HCT116 (cell line): ENCODE data around the gene SLC25A4. TPM values are rescaled to one million over a fixed set of nuclear protein-coding genes. Genes with fewer than 3 reads are reported as not detected.
A peak's percentile ranks its signal among the peaks of the same experiment; 100 is the strongest.

Experiments used
- ATAC-seq: fragments of 200-7000 bp; cut with Tn5 transposase; 2 replicates; pipeline ENCODE4 v1.9.1; 2020; ENCODE audit warnings: mild to moderate bottlenecking, moderate library complexity
- BruUV-seq: library from RNA; stranded (reverse); fragments of 400-500 nt; replicated peaks from 2 replicates; lab custom pipeline; 2021; lab: Mats Ljungman, UMichigan
- CTCF ChIA-PET: fragments of 300-600 bp; sonication (Branson Sonifier 250); formaldehyde crosslinking; loops from one replicate; lab custom pipeline; 2021; ENCODE audit warnings: antibody characterized with exemption; lab: Charles Lee
- POLR2A ChIA-PET: fragments of 300-600, 350-600 bp; sonication (Branson Sonifier 250); formaldehyde crosslinking; loops from one replicate; lab custom pipeline; 2021; ENCODE audit warnings: antibody characterized with exemption; lab: Charles Lee
- RAD21 ChIA-PET, 2 experiments: fragments of 300-600 bp; sonication (Branson Sonifier 250); formaldehyde crosslinking; loops; one replicate each; lab custom pipeline; 2023; ENCODE audit warnings: low total read pairs in 2 of 2; ENCODE audit not compliant: uncharacterized antibody in 2 of 2, unreplicated experiment in 2 of 2, low non-redundant PET in 1 of 2; lab: Charles Lee
- DNase-seq: peaks from one replicate; pipeline ENCODE4 v3.0.0-alpha.2; 2010; ENCODE audit warnings: low read depth, low spot score
- H2AFZ ChIP-seq: fragments of 200-600 bp; shearing (Covaris generic), sonication (generic); 2 replicates; pipeline ENCODE4 v1.6.1; 2017; ENCODE audit warnings: low read depth, mixed run types, mixed read lengths, antibody characterized with exemption, low read length; ENCODE audit not compliant: poor library complexity, severe bottlenecking
- H3K27ac ChIP-seq: 2 replicates; pipeline ENCODE4 v1.5.1; 2012; ENCODE audit warnings: low read depth, low read length
- H3K27me3 ChIP-seq: fragments of 200-600 bp; sonication (generic); 2 replicates; pipeline ENCODE4 v1.6.1; 2016; ENCODE audit warnings: mixed run types, low read length, mixed read lengths; ENCODE audit not compliant: insufficient read depth
- H3K36me3 ChIP-seq, 2 experiments: fragments of 200-500 bp in 1 of 2; fragments of 200-600 bp in 1 of 2; sonication (Bioruptor generic) in 1 of 2; sonication (generic) in 1 of 2; 2 replicates each; pipeline versions ENCODE4 v1.5.1 to v1.6.1; 2014 to 2016; ENCODE audit warnings: low read length in 2 of 2, inconsistent platforms in 1 of 2, mixed read lengths in 1 of 2, mixed run types in 1 of 2; ENCODE audit not compliant: insufficient read depth in 2 of 2, control insufficient read depth in 1 of 2
- H3K4me1 ChIP-seq, 2 experiments: fragments of 200-600 bp in 1 of 2; sonication (generic) in 1 of 2; 2 replicates each; pipeline versions ENCODE4 v1.5.1 to v1.6.1; 2012 to 2017; ENCODE audit warnings: low read length in 2 of 2, inconsistent platforms in 1 of 2, mild to moderate bottlenecking in 1 of 2, mixed read lengths in 1 of 2, mixed run types in 1 of 2, moderate library complexity in 1 of 2; ENCODE audit not compliant: insufficient read depth in 2 of 2, control insufficient read depth in 1 of 2
- H3K4me2 ChIP-seq: fragments of 200-600 bp; sonication (generic); 2 replicates; pipeline ENCODE4 v1.6.1; 2017; ENCODE audit warnings: mixed run types, low read length, mixed read lengths
- H3K4me3 ChIP-seq, 2 experiments: fragments of 200-600 bp in 1 of 2; sonication (generic) in 1 of 2; replicated peaks in 1 of 2; 2 replicates each; pipeline ENCODE4 v1.5.1; 2011 to 2016; ENCODE audit warnings: low read length in 2 of 2, control low read depth in 1 of 2, low read depth in 1 of 2, mild to moderate bottlenecking in 1 of 2, mixed read lengths in 1 of 2, mixed run types in 1 of 2
- H3K79me2 ChIP-seq: fragments of 200-600 bp; sonication (generic); 2 replicates; pipeline ENCODE4 v1.6.1; 2017; ENCODE audit warnings: mild to moderate bottlenecking, mixed run types, low read length, moderate library complexity, mixed read lengths; ENCODE audit not compliant: insufficient read depth
- H3K9ac ChIP-seq: fragments of 200-600 bp; sonication (generic); 2 replicates; pipeline ENCODE4 v1.6.1; 2016; ENCODE audit warnings: low read length, mixed read lengths
- H3K9me2 ChIP-seq: fragments of 200-600 bp; sonication (generic), shearing (Covaris generic); 2 replicates; pipeline ENCODE4 v1.6.1; 2017; ENCODE audit warnings: mixed run types, mild to moderate bottlenecking, moderate library complexity; ENCODE audit not compliant: insufficient read depth
- H3K9me3 ChIP-seq, 2 experiments: fragments of 200-500 bp in 1 of 2; fragments of 200-600 bp in 1 of 2; sonication (Bioruptor generic) in 1 of 2; sonication (generic) in 1 of 2; 2 replicates each; pipeline ENCODE4 v1.6.1; 2014 to 2017; ENCODE audit warnings: low read length in 2 of 2, mixed read lengths in 2 of 2, inconsistent platforms in 1 of 2, low read depth in 1 of 2, mild to moderate bottlenecking in 1 of 2, mixed run types in 1 of 2, moderate library complexity in 1 of 2; ENCODE audit not compliant: control insufficient read depth in 1 of 2, insufficient read depth in 1 of 2
- H4K20me1 ChIP-seq: fragments of 200-600 bp; sonication (generic), shearing (Covaris generic); 2 replicates; pipeline ENCODE4 v1.6.1; 2017; ENCODE audit warnings: mixed run types, mild to moderate bottlenecking, moderate library complexity; ENCODE audit not compliant: insufficient read depth
- CEBPB ChIP-seq: IDR thresholded peaks from 2 replicates; pipeline ENCODE4 v1.6.1; 2012; ENCODE audit warnings: low read depth
- EGR1 ChIP-seq: IDR thresholded peaks from 2 replicates; pipeline ENCODE4 v1.6.1; 2012; ENCODE audit warnings: low read depth
- ELF1 ChIP-seq: IDR thresholded peaks from 2 replicates; pipeline ENCODE4 v1.6.1; 2012; ENCODE audit warnings: low read depth, borderline replicate concordance
- EZH2 ChIP-seq: fragments of 200-600 bp; sonication (generic); IDR thresholded peaks from 2 replicates; pipeline ENCODE4 v1.6.1; 2017; ENCODE audit warnings: antibody characterized with exemption, mixed run types
- EZH2phosphoT487 ChIP-seq: fragments of 200-600 bp; IDR thresholded peaks from 2 replicates; pipeline ENCODE4 v1.6.1; 2018; ENCODE audit warnings: antibody characterized with exemption, borderline replicate concordance
- FOSL1 ChIP-seq: IDR thresholded peaks from 2 replicates; pipeline ENCODE4 v1.6.1; 2012; ENCODE audit warnings: low read depth
- POLR2A ChIP-seq: IDR thresholded peaks from 2 replicates; pipeline ENCODE4 v1.7.0; 2011; ENCODE audit warnings: borderline replicate concordance; ENCODE audit not compliant: insufficient read depth, insufficient read length; ENCODE audit errors: extremely low read depth
- POLR2AphosphoS5 ChIP-seq: IDR thresholded peaks from 2 replicates; pipeline ENCODE4 v1.6.1; 2011; ENCODE audit warnings: mild to moderate bottlenecking, low read depth, low read length, moderate library complexity
- RAD21 ChIP-seq: IDR thresholded peaks from 2 replicates; pipeline ENCODE4 v1.6.1; 2012; ENCODE audit warnings: low read depth, mild to moderate bottlenecking
- SIN3A ChIP-seq: IDR thresholded peaks from 2 replicates; pipeline ENCODE4 v1.6.1; 2012; ENCODE audit warnings: low read depth
- SRF ChIP-seq: IDR thresholded peaks from 2 replicates; pipeline ENCODE4 v1.6.1; 2012; ENCODE audit warnings: low read depth
- TCF7L2 ChIP-seq: IDR thresholded peaks from 2 replicates; pipeline ENCODE4 v1.7.0; 2011; ENCODE audit warnings: borderline replicate concordance, inconsistent platforms; ENCODE audit not compliant: insufficient read depth, insufficient read length; ENCODE audit errors: extremely low read depth
- YY1 ChIP-seq: IDR thresholded peaks from 2 replicates; pipeline ENCODE4 v1.6.1; 2011; ENCODE audit warnings: low read length, low read depth, moderate library complexity, mild to moderate bottlenecking; ENCODE audit not compliant: insufficient replicate concordance; ENCODE audit errors: extremely low read depth
- ZFX ChIP-seq: fragments of 450-650 bp; IDR thresholded peaks from 2 replicates; pipeline ENCODE4 v1.6.1; 2017
- ZNF274 ChIP-seq: fragments of 200-500 bp; sonication (Bioruptor generic); IDR thresholded peaks from 2 replicates; pipeline ENCODE4 v1.6.1; 2014; ENCODE audit warnings: mild to moderate bottlenecking, low read depth, low read length, inconsistent platforms
- intact Hi-C: fragments of 100-400 bp; cut with micrococcal nuclease; formaldehyde crosslinking; loops from 2 replicates; pipeline ENCODE4 v1.10.0; 2022
- total RNA-seq: library from RNA; stranded (reverse); gene quantifications from one replicate; pipeline ENCODE4 v1.2.1, GENCODE V29; 2021; ENCODE audit not compliant: unreplicated experiment
- TF ChIP-seq, protein P1 (sequence below): IDR thresholded peaks from 2 replicates; pipeline ENCODE4 v1.6.1; 2012
- TF ChIP-seq, protein P2 (sequence below): IDR thresholded peaks from 2 replicates; pipeline ENCODE4 v1.6.1; 2012
- TF ChIP-seq, protein P3 (sequence below): IDR thresholded peaks from 2 replicates; pipeline ENCODE4 v1.6.1; 2012; ENCODE audit warnings: low read depth

Gene SLC25A4
- total RNA-seq, 1 experiment from 2014 or later, result 27.9 TPM

DNA sequence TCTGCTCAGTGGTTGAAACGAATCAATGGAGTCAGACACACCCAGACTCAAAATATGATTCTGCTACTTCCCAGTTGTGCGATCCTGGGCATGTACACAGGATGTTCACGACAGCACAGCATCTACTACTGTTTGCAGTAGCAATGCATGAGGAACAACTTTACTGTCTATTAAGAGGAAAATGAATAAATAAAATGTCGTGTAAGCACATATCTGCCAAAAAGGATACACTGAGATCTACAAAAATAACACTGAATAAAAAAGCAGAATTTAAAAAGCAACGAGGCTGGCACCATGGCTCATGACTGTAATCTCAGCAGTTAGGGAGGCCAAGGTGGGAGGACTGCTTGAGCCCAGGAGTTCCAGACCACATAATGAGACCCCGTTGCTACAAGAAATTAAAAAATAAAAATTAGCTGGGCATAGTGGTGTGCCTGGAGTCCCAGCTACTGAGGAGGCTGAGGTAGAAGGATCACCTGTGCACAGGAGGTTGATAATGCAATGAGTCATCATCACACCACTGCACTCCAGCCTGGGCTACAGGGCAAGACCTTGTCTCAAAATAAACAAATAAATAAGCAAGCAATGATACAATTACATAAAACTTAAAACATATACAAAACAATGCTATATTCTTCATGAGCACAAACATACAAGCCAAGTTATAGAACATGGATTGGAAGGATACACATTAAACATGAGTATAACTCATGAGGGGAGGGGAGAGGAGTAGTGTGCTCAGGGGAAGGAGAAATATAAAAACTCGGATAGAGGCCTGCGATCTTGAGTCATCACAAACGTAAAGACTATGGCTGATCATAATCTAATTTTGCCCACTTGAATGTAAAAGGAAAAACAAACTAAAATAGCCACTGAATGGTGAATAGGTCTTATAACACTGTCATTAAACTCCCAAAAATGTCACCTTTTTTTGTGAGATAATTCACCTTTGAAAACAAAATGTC, 52.1 kb downstream of the SLC25A4 start (continued):
- no peak for TF ChIP-seq RAD21
- no peak for TF ChIP-seq CEBPB
- TF ChIP-seq EZH2phosphoT487, result no peak
- no peak for TF ChIP-seq POLR2A

DNA sequence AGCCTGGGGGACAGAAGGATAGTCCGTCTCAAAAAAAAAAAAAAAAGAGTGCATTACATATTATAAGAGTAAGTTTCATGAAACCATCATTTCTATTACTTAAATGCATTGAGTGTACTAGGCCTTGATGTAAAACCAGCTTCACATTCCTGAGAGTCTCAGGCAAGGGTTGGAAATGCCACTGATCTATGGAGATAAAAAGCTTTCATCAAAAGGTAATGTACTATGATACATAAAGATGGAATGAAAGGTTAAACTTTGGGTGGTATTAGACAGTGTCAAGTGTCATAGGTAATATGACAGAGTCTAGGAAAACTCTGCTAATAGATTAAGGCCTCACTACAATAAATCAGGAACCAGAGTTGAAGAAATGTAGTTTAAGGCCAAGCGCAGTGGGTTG, 53.4 kb downstream of the SLC25A4 start:
- DNase-seq, result peak; percentile 60
- TF ChIP-seq POLR2AphosphoS5 (no peak), EZH2 (no peak), EGR1 (no peak), YY1 (no peak), ELF1 (no peak), SRF (no peak), ZNF274 (no peak), POLR2A (no peak), ZFX (no peak), TCF7L2 (no peak), FOSL1 (peak; percentile 61; the same call in 1 of the 2 replicates), SIN3A (no peak)
- TF ChIP-seq, protein P1, sequence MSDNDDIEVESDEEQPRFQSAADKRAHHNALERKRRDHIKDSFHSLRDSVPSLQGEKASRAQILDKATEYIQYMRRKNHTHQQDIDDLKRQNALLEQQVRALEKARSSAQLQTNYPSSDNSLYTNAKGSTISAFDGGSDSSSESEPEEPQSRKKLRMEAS, result no peak
- TF ChIP-seq, protein P2, sequence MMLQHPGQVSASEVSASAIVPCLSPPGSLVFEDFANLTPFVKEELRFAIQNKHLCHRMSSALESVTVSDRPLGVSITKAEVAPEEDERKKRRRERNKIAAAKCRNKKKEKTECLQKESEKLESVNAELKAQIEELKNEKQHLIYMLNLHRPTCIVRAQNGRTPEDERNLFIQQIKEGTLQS, result no peak
- TF ChIP-seq, protein P3, sequence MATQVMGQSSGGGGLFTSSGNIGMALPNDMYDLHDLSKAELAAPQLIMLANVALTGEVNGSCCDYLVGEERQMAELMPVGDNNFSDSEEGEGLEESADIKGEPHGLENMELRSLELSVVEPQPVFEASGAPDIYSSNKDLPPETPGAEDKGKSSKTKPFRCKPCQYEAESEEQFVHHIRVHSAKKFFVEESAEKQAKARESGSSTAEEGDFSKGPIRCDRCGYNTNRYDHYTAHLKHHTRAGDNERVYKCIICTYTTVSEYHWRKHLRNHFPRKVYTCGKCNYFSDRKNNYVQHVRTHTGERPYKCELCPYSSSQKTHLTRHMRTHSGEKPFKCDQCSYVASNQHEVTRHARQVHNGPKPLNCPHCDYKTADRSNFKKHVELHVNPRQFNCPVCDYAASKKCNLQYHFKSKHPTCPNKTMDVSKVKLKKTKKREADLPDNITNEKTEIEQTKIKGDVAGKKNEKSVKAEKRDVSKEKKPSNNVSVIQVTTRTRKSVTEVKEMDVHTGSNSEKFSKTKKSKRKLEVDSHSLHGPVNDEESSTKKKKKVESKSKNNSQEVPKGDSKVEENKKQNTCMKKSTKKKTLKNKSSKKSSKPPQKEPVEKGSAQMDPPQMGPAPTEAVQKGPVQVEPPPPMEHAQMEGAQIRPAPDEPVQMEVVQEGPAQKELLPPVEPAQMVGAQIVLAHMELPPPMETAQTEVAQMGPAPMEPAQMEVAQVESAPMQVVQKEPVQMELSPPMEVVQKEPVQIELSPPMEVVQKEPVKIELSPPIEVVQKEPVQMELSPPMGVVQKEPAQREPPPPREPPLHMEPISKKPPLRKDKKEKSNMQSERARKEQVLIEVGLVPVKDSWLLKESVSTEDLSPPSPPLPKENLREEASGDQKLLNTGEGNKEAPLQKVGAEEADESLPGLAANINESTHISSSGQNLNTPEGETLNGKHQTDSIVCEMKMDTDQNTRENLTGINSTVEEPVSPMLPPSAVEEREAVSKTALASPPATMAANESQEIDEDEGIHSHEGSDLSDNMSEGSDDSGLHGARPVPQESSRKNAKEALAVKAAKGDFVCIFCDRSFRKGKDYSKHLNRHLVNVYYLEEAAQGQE, result no peak

More for the DNA sequence above, 53.4 kb downstream of the SLC25A4 start:
- Histone ChIP-seq H3K27me3 (no peaks in the 10 kb centered on the region), H3K9me3 (no peaks in the 10 kb centered on the region), H3K36me3 (0 out of 4 replicates have a peak, but pooled peaks cover 0 to 3% of the 10 kb centered on the region in 2 experiments), H3K9ac (peak overlapping the region; percentile 57), H2AFZ (no peak overlapping the region), H4K20me1 (peaks cover 5% of the 10 kb centered on the region; the same call in 1 of the 2 replicates), H3K9me2 (no peaks in the 10 kb centered on the region), H3K4me1 (peaks cover 58 to 64% of the 10 kb centered on the region in 2 experiments), H3K4me3 (peak overlapping the region in 1 of 2 experiments; percentile 7; a peak in 1 of 4 replicates), H3K79me2 (peaks cover 77% of the 10 kb centered on the region), H3K27ac (peak overlapping the region; percentile 70), H3K4me2 (peak overlapping the region; percentile 63)
- POLR2A ChIA-PET, result interaction anchor here (1.1 kb wide), 1 partner anchor 10 kb away, joined by 4 read pairs; no protein-coding TSS in a partner anchor
- RAD21 ChIA-PET, result no interaction called here
- intact Hi-C loops, result no loop called here
- peak; percentile 82 for ATAC-seq
- CTCF ChIA-PET, result interaction anchor here (0.8 to 1.8 kb wide), 2 partner anchors 13 to 841 kb away, joined by 3 to 16 read pairs; no protein-coding TSS in a partner anchor
- no TSS peak for BruUV-seq
